OCI-LY7 (cell line): ENCODE results near the gene NACA. TPM values are rescaled to one million over a fixed set of nuclear protein-coding genes. Genes with fewer than 3 reads are reported as not detected.

ENCODE experiments used
- BruUV-seq: library from RNA; stranded (reverse); fragments of 400-500 nt; replicated peaks from 2 replicates; lab custom pipeline; 2021; lab: Mats Ljungman, UMichigan
- CTCF ChIA-PET: fragments of 300-600 bp; sonication (Branson Sonifier 250); formaldehyde crosslinking; loops from one replicate; lab custom pipeline; 2022; ENCODE audit warnings: antibody characterized with exemption; ENCODE audit not compliant: unreplicated experiment; lab: Charles Lee
- POLR2A ChIA-PET: fragments of 300-600 bp; sonication (Branson Sonifier 250); formaldehyde crosslinking; loops from one replicate; lab custom pipeline; 2022; ENCODE audit warnings: antibody characterized with exemption; lab: Charles Lee
- DNase-seq: peaks from one replicate; pipeline ENCODE4 v3.0.0-alpha.2; 2015; ENCODE audit warnings: low spot score
- H2AFZ ChIP-seq: fragments of 200-600 bp; sonication (generic), shearing (Covaris generic); 2 replicates; pipeline ENCODE4 v1.6.1; 2014; ENCODE audit warnings: mild to moderate bottlenecking, antibody characterized with exemption, low read length, moderate library complexity
- H3K27ac ChIP-seq: fragments of 200-600 bp; sonication (generic); 2 replicates; pipeline ENCODE4 v1.5.1; 2014; ENCODE audit warnings: mixed run types, low read depth, mild to moderate bottlenecking, moderate library complexity, low read length, inconsistent platforms; ENCODE audit not compliant: poor library complexity, severe bottlenecking
- H3K36me3 ChIP-seq: fragments of 200-600 bp; sonication (generic); 2 replicates; pipeline ENCODE4 v1.6.1; 2014; ENCODE audit warnings: mild to moderate bottlenecking, antibody characterized with exemption, low read length, moderate library complexity, mixed read lengths; ENCODE audit not compliant: insufficient read depth
- H3K4me1 ChIP-seq: fragments of 200-600 bp; sonication (generic); 2 replicates; pipeline ENCODE4 v1.5.1; 2014; ENCODE audit warnings: mild to moderate bottlenecking, low read length; ENCODE audit not compliant: insufficient read depth, poor library complexity, severe bottlenecking
- H3K4me2 ChIP-seq: fragments of 200-600 bp; sonication (generic); 2 replicates; pipeline ENCODE4 v1.6.1; 2014; ENCODE audit warnings: mild to moderate bottlenecking, low read length
- H3K4me3 ChIP-seq: fragments of 200-600 bp; sonication (generic); 2 replicates; pipeline ENCODE4 v1.5.1; 2014; ENCODE audit warnings: mild to moderate bottlenecking, low read depth, low read length; ENCODE audit not compliant: poor library complexity, severe bottlenecking
- H3K79me2 ChIP-seq: fragments of 200-600 bp; sonication (generic); 2 replicates; pipeline ENCODE4 v1.6.1; 2016; ENCODE audit warnings: low read depth, mild to moderate bottlenecking, low read length, moderate library complexity, mixed read lengths; ENCODE audit not compliant: insufficient read depth
- H3K9me2 ChIP-seq: fragments of 200-600 bp; sonication (generic); 2 replicates; pipeline ENCODE4 v1.6.1; 2016; ENCODE audit warnings: mild to moderate bottlenecking, low read length, mixed read lengths; ENCODE audit not compliant: insufficient read depth
- H3K9me3 ChIP-seq: fragments of 200-600 bp; sonication (generic); 2 replicates; pipeline ENCODE4 v1.6.1; 2014; ENCODE audit warnings: mild to moderate bottlenecking, mixed run types, low read length, mixed read lengths
- H4K20me1 ChIP-seq: fragments of 200-600 bp; sonication (generic); 2 replicates; pipeline ENCODE4 v1.6.1; 2014; ENCODE audit warnings: mild to moderate bottlenecking, antibody characterized with exemption, low read length, moderate library complexity, mixed read lengths; ENCODE audit not compliant: insufficient read depth
- CTCF ChIP-seq: fragments of 200-600 bp; sonication (generic); conservative IDR thresholded peaks from 2 replicates; pipeline ENCODE4 v1.5.1; 2014; ENCODE audit warnings: mild to moderate bottlenecking, antibody characterized with exemption, low read length, moderate library complexity, mixed read lengths
- EZH2phosphoT487 ChIP-seq: fragments of 200-600 bp; sonication (generic); IDR thresholded peaks from 2 replicates; pipeline ENCODE4 v1.6.1; 2018; ENCODE audit warnings: low read depth, borderline replicate concordance, mild to moderate bottlenecking, mixed run types, antibody characterized with exemption, low read length, moderate library complexity, mixed read lengths
- intact Hi-C: fragments of 100-400 bp; cut with micrococcal nuclease; formaldehyde crosslinking; loops from one replicate; pipeline ENCODE4 v1.10.0; 2022; ENCODE audit not compliant: unreplicated experiment
- total RNA-seq, 2 experiments: library from RNA; depleted of rRNA in 1 of 2; stranded (reverse); fragments of >200 nt in 1 of 2; shearing (Covaris generic) in 1 of 2; gene quantifications; 2 replicates each; pipeline ENCODE4 v1.2.3, GENCODE V29; 2014 to 2022

Gene NACA
- total RNA-seq, 2 experiments from 2014 or later, result 892 to 1,723 TPM

GRCh38 chr12:56719056-56719455 lies 6.0 kb downstream of the NACA start:
- Histone ChIP-seq H4K20me1 (peaks cover 68% of the 10 kb centered on the region), H3K27ac (peak overlapping the region; percentile 28), H2AFZ (no peak overlapping the region), H3K79me2 (peaks cover 91% of the 10 kb centered on the region), H3K4me2 (peak overlapping the region; percentile 83), H3K36me3 (peaks cover 97% of the 10 kb centered on the region), H3K9me3 (no peaks in the 10 kb centered on the region), H3K4me1 (peaks cover 71% of the 10 kb centered on the region), H3K4me3 (no peak overlapping the region), H3K9me2 (no peaks in the 10 kb centered on the region)
- DNase-seq, result no peak
- ChIA-PET CTCF (no interaction called here), POLR2A (interaction anchor here (0.5 to 1.1 kb wide), 7 partner anchors 14 to 666 kb away, joined by 3 to 4 read pairs (median 3); no protein-coding TSS in a partner anchor)
- intact Hi-C loops, result no loop called here
- BruUV-seq, result no TSS peak
- TF ChIP-seq CTCF (no peak), EZH2phosphoT487 (no peak)

GRCh38 chr12:56718636-56719035 lies 6.5 kb downstream of the NACA start:
- H3K9me3 ChIP-seq, result no peaks in the 10 kb centered on the region
- intact Hi-C loops, result no loop called here
- H4K20me1 ChIP-seq, result peaks cover 64% of the 10 kb centered on the region
- no peaks in the 10 kb centered on the region for H3K9me2 ChIP-seq
- H3K79me2 ChIP-seq, result peaks cover 87% of the 10 kb centered on the region
- peak overlapping the region; percentile 83 for H3K4me2 ChIP-seq
- no peak overlapping the region for H2AFZ ChIP-seq
- H3K36me3 ChIP-seq, result peaks cover 97% of the 10 kb centered on the region
- ChIA-PET CTCF (interaction anchor here (0.6 kb wide), 1 partner anchor 205 kb away, joined by 3 read pairs; no protein-coding TSS in a partner anchor), POLR2A (interaction anchor here (0.6 to 1.1 kb wide), 8 partner anchors 13 to 367 kb away, joined by 3 to 7 read pairs (median 4); no protein-coding TSS in a partner anchor)
- no peak for DNase-seq
- no peak for TF ChIP-seq EZH2phosphoT487
- TF ChIP-seq CTCF, result no peak
- H3K27ac ChIP-seq, result peak overlapping the region; percentile 28
- BruUV-seq, result no TSS peak
- peaks cover 70% of the 10 kb centered on the region for H3K4me1 ChIP-seq
- H3K4me3 ChIP-seq, result no peak overlapping the region

- DNase-seq, result no peak
- Histone ChIP-seq H3K4me3 (no peak overlapping the region), H3K36me3 (peaks cover 97% of the 10 kb centered on the region), H3K9me2 (no peaks in the 10 kb centered on the region), H3K27ac (peak overlapping the region; percentile 15), H3K4me2 (peak overlapping the region; percentile 83; the same call in 1 of the 2 replicates), H3K79me2 (peaks cover 82% of the 10 kb centered on the region), H2AFZ (no peak overlapping the region), H3K9me3 (no peaks in the 10 kb centered on the region), H3K4me1 (peaks cover 65% of the 10 kb centered on the region), H4K20me1 (peaks cover 59% of the 10 kb centered on the region)
- no peak for TF ChIP-seq EZH2phosphoT487
- TF ChIP-seq CTCF, result no peak
- intact Hi-C loops, result no loop called here
- ChIA-PET POLR2A (interaction anchor here (0.6 to 1.0 kb wide), 7 partner anchors 12 to 232 kb away, joined by 3 to 8 read pairs (median 4); no protein-coding TSS in a partner anchor), CTCF (interaction anchor here (0.6 kb wide), 1 partner anchor 205 kb away, joined by 3 read pairs; no protein-coding TSS in a partner anchor)
- BruUV-seq, result no TSS peak
These were observed 7.0 kb downstream of the NACA start for GRCh38 chr12:56718149-56718548.
